ENCODE results near the gene FCHSD2. TPM values are rescaled to one million over a fixed set of nuclear protein-coding genes. Genes with fewer than 3 reads are reported as not detected.
"Not testable (repeated sequence)": the region's sequence is repeated elsewhere in the genome, so short reads cannot be mapped to it uniquely, and the experiment has no call there.

FCHSD2 gene
- polyA plus RNA-seq, 4 donors = 2.0 to 25.1 (median 7.9) TPM

DNA sequence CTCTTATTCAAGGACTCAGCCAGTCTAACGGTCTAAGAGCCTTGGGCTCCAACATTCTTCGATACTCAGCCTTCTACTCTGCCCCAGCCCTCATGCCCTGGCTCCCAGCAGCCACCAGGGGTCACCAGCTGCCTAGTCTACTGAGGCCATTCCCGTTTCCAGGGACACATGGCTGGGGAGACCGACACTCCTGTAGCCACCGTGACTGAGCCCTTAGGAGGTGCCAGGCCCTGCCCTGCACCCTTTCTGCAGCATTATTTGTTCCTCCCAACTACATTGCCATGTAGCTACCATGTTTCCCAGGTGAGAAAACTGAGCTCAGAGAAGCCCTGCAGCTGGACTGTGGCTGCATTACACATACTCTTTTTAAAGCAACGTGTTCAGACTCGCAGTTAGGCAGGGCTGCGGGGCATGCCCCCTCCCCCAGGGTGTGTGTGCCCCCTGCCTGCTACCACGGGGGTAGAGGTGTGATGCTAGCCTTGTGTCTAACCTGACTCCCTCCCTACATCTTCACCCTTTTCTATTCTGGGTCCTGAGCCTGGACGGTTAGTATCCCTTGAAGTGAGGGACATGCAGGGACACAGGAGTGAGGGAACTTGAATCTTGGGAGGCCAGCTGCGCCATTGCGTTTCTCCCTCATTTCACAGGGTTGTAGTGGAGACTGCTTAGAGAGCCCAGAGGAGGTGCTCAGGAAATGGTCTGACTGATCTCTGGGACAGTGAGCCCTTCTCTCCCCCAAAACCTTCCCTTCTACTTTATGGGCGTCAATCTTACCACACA, 310.4 kb downstream of the FCHSD2 start:
- DNase-seq = peak; percentile 68 to 85
- Histone ChIP-seq H3K27me3 (ENCODE audit: control insufficient read depth in 3 of 3, insufficient read depth in 3 of 3, low read length in 3 of 3) (no peaks in the 10 kb centered on the region), H3K4me1 (ENCODE audit: control insufficient read depth in 3 of 3, insufficient read depth in 2 of 3, low read depth in 1 of 3, low read length in 2 of 3) (peaks cover 0 to 25% (median 0%) of the 10 kb centered on the region in 3 donors), H3K4me3 (ENCODE audit: low read depth in 1 of 3, low read length in 3 of 3) (no peak overlapping the region), H3K36me3 (ENCODE audit: control insufficient read depth in 3 of 3, insufficient read depth in 2 of 3, low read depth in 1 of 3, low read length in 3 of 3) (peaks cover 0 to 61% (median 2%) of the 10 kb centered on the region in 3 donors), H3K9me3 (ENCODE audit: control insufficient read depth in 2 of 2, insufficient read depth in 1 of 2, low read depth in 1 of 2, low read length in 1 of 2) (no peaks in the 10 kb centered on the region), H3K27ac (ENCODE audit: low read depth in 1 of 3, low read length in 2 of 3) (no peak overlapping the region)
- WGBS, 3 donors = 50 to 57% (median 53%) methylated on average over 13 of the region's 13 CpGs
- no peak for FAIRE-seq

- H3K36me3 ChIP-seq (ENCODE audit: control insufficient read depth in 3 of 3, insufficient read depth in 2 of 3, low read depth in 1 of 3, low read length in 3 of 3) = peaks cover 0 to 67% (median 5%) of the 10 kb centered on the region in 3 donors
- no peak overlapping the region for H3K27ac ChIP-seq (ENCODE audit: low read depth in 1 of 3, low read length in 2 of 3)
- H3K9me3 ChIP-seq (ENCODE audit: control insufficient read depth in 2 of 2, insufficient read depth in 1 of 2, low read depth in 1 of 2, low read length in 1 of 2) = no peaks in the 10 kb centered on the region
- no peak overlapping the region for H3K4me3 ChIP-seq (ENCODE audit: low read depth in 1 of 3, low read length in 3 of 3)
- peaks cover 0 to 22% (median 0%) of the 10 kb centered on the region in 3 donors for H3K4me1 ChIP-seq (ENCODE audit: control insufficient read depth in 3 of 3, insufficient read depth in 2 of 3, low read depth in 1 of 3, low read length in 2 of 3)
- WGBS, 3 donors = 86 to 93% (median 90%) methylated on average over 5 of the region's 5 CpGs
- FAIRE-seq = no peak
- H3K27me3 ChIP-seq (ENCODE audit: control insufficient read depth in 3 of 3, insufficient read depth in 3 of 3, low read length in 3 of 3) = no peaks in the 10 kb centered on the region
- DNase-seq = no peak
Measured at GRCh38 chr11:72829884-72830533, 312.1 kb downstream of the FCHSD2 start.

DNA sequence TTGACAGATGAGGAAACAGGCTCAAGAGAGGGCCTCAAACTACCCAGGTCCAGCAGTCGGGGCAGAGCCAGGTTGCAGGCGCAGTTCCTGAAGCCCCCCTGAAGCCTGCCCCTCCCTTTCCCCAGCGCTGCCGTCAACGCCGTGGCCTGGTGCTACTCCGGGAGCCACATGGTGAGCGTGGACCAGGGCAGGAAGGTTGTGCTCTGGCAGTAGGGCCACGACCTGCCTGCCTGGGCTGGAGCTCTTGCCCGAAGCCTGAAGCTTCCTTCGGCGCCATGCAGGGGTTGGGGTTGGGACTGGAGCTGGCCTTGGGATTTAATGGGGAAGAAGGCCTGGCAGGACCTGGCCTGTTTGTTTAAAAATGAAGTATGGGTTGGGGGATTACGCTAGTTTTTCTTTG, 312.9 kb downstream of the FCHSD2 start:
- DNase-seq (no peak), FAIRE-seq (no peak)
- 93 to 97% (median 95%) methylated on average over 13 of the region's 13 CpGs for WGBS, 3 donors
- peaks cover 0 to 72% (median 5%) of the 10 kb centered on the region in 3 donors for H3K36me3 ChIP-seq (ENCODE audit: control insufficient read depth in 3 of 3, insufficient read depth in 2 of 3, low read depth in 1 of 3, low read length in 3 of 3)
- no peaks in the 10 kb centered on the region for H3K9me3 ChIP-seq (ENCODE audit: control insufficient read depth in 2 of 2, insufficient read depth in 1 of 2, low read depth in 1 of 2, low read length in 1 of 2)
- peaks cover 0 to 22% (median 0%) of the 10 kb centered on the region in 3 donors for H3K4me1 ChIP-seq (ENCODE audit: control insufficient read depth in 3 of 3, insufficient read depth in 2 of 3, low read depth in 1 of 3, low read length in 2 of 3)
- no peak overlapping the region for H3K4me3 ChIP-seq (ENCODE audit: low read depth in 1 of 3, low read length in 3 of 3)
- H3K27ac ChIP-seq (ENCODE audit: low read depth in 1 of 3, low read length in 2 of 3) = no peak overlapping the region
- H3K27me3 ChIP-seq (ENCODE audit: control insufficient read depth in 3 of 3, insufficient read depth in 3 of 3, low read length in 3 of 3) = no peaks in the 10 kb centered on the region

DNA sequence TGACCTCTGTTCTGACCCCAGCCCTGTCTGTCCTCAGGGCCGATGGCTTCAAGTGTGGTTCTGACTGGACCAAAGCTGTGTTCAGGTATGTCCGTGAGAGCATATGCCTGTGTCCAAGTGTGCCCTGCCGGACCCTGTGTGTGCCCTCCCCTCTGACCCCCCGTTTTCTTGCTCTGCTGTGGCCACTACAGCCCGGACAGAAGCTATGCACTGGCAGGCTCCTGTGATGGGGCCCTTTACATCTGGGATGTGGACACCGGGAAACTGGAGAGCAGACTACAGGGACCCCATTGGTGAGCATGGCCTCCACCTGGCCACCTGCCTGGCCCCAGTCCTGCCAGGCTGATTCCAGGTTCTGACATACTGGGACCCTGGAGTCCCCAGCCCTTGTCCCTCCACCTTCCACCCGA, 313.4 kb downstream of the FCHSD2 start:
- H3K4me1 ChIP-seq (ENCODE audit: control insufficient read depth in 3 of 3, insufficient read depth in 2 of 3, low read depth in 1 of 3, low read length in 2 of 3) = peaks cover 0 to 22% (median 0%) of the 10 kb centered on the region in 3 donors
- H3K36me3 ChIP-seq (ENCODE audit: control insufficient read depth in 3 of 3, insufficient read depth in 2 of 3, low read depth in 1 of 3, low read length in 3 of 3) = peaks cover 0 to 77% (median 5%) of the 10 kb centered on the region in 3 donors
- no peak for DNase-seq
- peak overlapping the region; percentile 54 to 87 (median 86) for H3K27ac ChIP-seq (ENCODE audit: low read depth in 1 of 3, low read length in 2 of 3)
- no peak for FAIRE-seq
- 71 to 86% (median 74%) methylated on average over 7 of the region's 7 CpGs for WGBS, 3 donors
- H3K27me3 ChIP-seq (ENCODE audit: control insufficient read depth in 3 of 3, insufficient read depth in 3 of 3, low read length in 3 of 3) = no peaks in the 10 kb centered on the region
- H3K4me3 ChIP-seq (ENCODE audit: low read depth in 1 of 3, low read length in 3 of 3) = no peak overlapping the region
- no peaks in the 10 kb centered on the region for H3K9me3 ChIP-seq (ENCODE audit: control insufficient read depth in 2 of 2, insufficient read depth in 1 of 2, low read depth in 1 of 2, low read length in 1 of 2)

DNA sequence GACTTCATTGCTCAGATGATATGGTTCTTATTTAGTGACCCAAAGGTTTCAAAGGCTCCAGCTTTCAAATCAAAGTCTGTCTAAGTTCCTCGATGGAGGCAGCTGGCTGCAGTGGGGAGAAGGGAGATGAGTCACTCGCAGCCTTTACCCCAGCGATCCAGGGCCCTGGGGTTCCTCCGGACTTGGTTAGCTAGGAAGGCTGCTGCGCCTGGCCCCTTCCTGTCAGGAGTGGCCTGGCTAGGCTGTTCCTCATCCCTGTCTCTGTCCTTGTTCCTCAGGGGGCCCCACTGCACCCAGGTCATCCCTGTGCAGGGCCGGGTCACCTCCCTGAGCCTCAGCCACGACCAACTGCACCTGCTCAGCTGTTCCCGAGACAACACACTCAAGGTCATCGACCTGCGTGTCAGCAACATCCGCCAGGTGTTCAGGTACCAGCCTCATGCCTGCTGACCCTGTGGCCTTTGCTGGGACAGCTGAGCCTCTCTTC, 314.0 kb downstream of the FCHSD2 start:
- 12 to 46% (median 24%) methylated on average over 11 of the region's 11 CpGs for WGBS, 3 donors
- peak overlapping the region; percentile 54 to 87 (median 86) for H3K27ac ChIP-seq (ENCODE audit: low read depth in 1 of 3, low read length in 2 of 3)

GRCh38 chr11:72827656-72828055, 314.5 kb downstream of the FCHSD2 start:
- not testable (repeated sequence) for H3K27me3 ChIP-seq (ENCODE audit: control insufficient read depth in 3 of 3, insufficient read depth in 3 of 3, low read length in 3 of 3); FAIRE-seq; H3K4me3 ChIP-seq (ENCODE audit: low read depth in 1 of 3, low read length in 3 of 3); DNase-seq; H3K9me3 ChIP-seq (ENCODE audit: control insufficient read depth in 2 of 2, insufficient read depth in 1 of 2, low read depth in 1 of 2, low read length in 1 of 2)
- Histone ChIP-seq H3K27ac (ENCODE audit: low read depth in 1 of 3, low read length in 2 of 3) (peak overlapping the region; percentile 54 to 87 (median 86)), H3K4me1 (ENCODE audit: control insufficient read depth in 3 of 3, insufficient read depth in 2 of 3, low read depth in 1 of 3, low read length in 2 of 3) (peaks cover 0 to 23% (median 0%) of the 10 kb centered on the region in 3 donors), H3K36me3 (ENCODE audit: control insufficient read depth in 3 of 3, insufficient read depth in 2 of 3, low read depth in 1 of 3, low read length in 3 of 3) (peaks cover 0 to 83% (median 5%) of the 10 kb centered on the region in 3 donors)
- 52 to 63% (median 54%) methylated on average over 11 of the region's 11 CpGs for WGBS, 3 donors

More for the DNA sequence above, 314.0 kb downstream of the FCHSD2 start:
- no peak overlapping the region for H3K4me3 ChIP-seq (ENCODE audit: low read depth in 1 of 3, low read length in 3 of 3)
- no peaks in the 10 kb centered on the region for H3K9me3 ChIP-seq (ENCODE audit: control insufficient read depth in 2 of 2, insufficient read depth in 1 of 2, low read depth in 1 of 2, low read length in 1 of 2)
- H3K36me3 ChIP-seq (ENCODE audit: control insufficient read depth in 3 of 3, insufficient read depth in 2 of 3, low read depth in 1 of 3, low read length in 3 of 3) = peaks cover 0 to 82% (median 5%) of the 10 kb centered on the region in 3 donors
- H3K4me1 ChIP-seq (ENCODE audit: control insufficient read depth in 3 of 3, insufficient read depth in 2 of 3, low read depth in 1 of 3, low read length in 2 of 3) = peaks cover 0 to 22% (median 0%) of the 10 kb centered on the region in 3 donors
- DNase-seq = peak; percentile 77 to 83
- FAIRE-seq = no peak
- H3K27me3 ChIP-seq (ENCODE audit: control insufficient read depth in 3 of 3, insufficient read depth in 3 of 3, low read length in 3 of 3) = no peaks in the 10 kb centered on the region

GRCh38 chr11:72826942-72827480, 315.1 kb downstream of the FCHSD2 start:
- H3K27ac ChIP-seq (ENCODE audit: low read depth in 1 of 3, low read length in 2 of 3) = peak overlapping the region in 2 of 3 donors; percentile 69 to 86
- no peak overlapping the region for H3K4me3 ChIP-seq (ENCODE audit: low read depth in 1 of 3, low read length in 3 of 3)
- WGBS, 3 donors = 90 to 94% (median 93%) methylated on average over 8 of the region's 8 CpGs
- no peaks in the 10 kb centered on the region for H3K27me3 ChIP-seq (ENCODE audit: control insufficient read depth in 3 of 3, insufficient read depth in 3 of 3, low read length in 3 of 3)
- H3K36me3 ChIP-seq (ENCODE audit: control insufficient read depth in 3 of 3, insufficient read depth in 2 of 3, low read depth in 1 of 3, low read length in 3 of 3) = peaks cover 0 to 77% (median 5%) of the 10 kb centered on the region in 3 donors
- H3K4me1 ChIP-seq (ENCODE audit: control insufficient read depth in 3 of 3, insufficient read depth in 2 of 3, low read depth in 1 of 3, low read length in 2 of 3) = peaks cover 0 to 28% (median 0%) of the 10 kb centered on the region in 3 donors
- FAIRE-seq (no peak), DNase-seq (no peak)
- no peaks in the 10 kb centered on the region for H3K9me3 ChIP-seq (ENCODE audit: control insufficient read depth in 2 of 2, insufficient read depth in 1 of 2, low read depth in 1 of 2, low read length in 1 of 2)
